PFSK-1 (cell line): ENCODE data around the gene CNR1.

ENCODE experiments used
- FOXP2 ChIP-seq: optimal IDR thresholded peaks from 2 replicates; pipeline ENCODE3; 2011; ENCODE audit warnings: borderline replicate concordance, control low read depth, inconsistent platforms; ENCODE audit not compliant: insufficient read depth; ENCODE audit errors: extremely low read length, extremely low read depth
- POLR2AphosphoS5 ChIP-seq: IDR thresholded peaks from 2 replicates; pipeline ENCODE4 v1.6.1; 2012; ENCODE audit warnings: low read depth, mild to moderate bottlenecking, control low read depth, low read length, moderate library complexity
- SIN3A ChIP-seq: IDR thresholded peaks from 2 replicates; pipeline ENCODE4 v1.6.1; 2012; ENCODE audit warnings: mild to moderate bottlenecking, low read length, moderate library complexity, borderline replicate concordance; ENCODE audit not compliant: insufficient read depth
- TAF1 ChIP-seq: IDR thresholded peaks from 2 replicates; pipeline ENCODE4 v1.6.1; 2012; ENCODE audit warnings: low read length, control low read depth, borderline replicate concordance; ENCODE audit not compliant: insufficient read depth
- TF ChIP-seq, protein P1 (sequence below), 2 experiments: IDR thresholded peaks; 2 replicates each; pipeline versions ENCODE4 v1.6.1 to v1.8.0; 2011 to 2012; ENCODE audit warnings: low read depth in 2 of 2, low read length in 2 of 2, control low read depth in 1 of 2, inconsistent platforms in 1 of 2, mild to moderate bottlenecking in 1 of 2, moderate library complexity in 1 of 2; ENCODE audit not compliant: insufficient read depth in 1 of 2

CNR1 gene

DNA sequence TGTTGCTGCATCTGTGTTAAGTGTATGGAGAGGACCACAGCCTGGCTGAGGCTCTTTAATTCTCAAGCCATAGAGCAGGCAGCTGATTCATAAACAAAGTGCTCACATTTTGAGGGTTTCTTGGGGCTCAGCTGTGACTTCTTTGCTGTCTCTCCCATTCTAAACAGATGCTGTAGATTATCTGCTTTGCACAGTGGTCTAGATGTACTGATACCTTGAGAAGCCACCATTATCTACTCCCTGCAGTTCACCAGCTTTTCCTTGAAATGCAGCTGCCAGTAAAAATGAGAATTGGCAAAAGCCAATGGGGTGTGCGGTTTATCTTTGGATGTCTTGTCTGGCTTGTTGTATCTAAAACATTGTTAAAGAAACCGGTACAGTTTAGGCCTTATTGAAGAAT, 5.2 kb upstream of the CNR1 start:
- TF ChIP-seq SIN3A: no peak
- TF ChIP-seq, protein P1, sequence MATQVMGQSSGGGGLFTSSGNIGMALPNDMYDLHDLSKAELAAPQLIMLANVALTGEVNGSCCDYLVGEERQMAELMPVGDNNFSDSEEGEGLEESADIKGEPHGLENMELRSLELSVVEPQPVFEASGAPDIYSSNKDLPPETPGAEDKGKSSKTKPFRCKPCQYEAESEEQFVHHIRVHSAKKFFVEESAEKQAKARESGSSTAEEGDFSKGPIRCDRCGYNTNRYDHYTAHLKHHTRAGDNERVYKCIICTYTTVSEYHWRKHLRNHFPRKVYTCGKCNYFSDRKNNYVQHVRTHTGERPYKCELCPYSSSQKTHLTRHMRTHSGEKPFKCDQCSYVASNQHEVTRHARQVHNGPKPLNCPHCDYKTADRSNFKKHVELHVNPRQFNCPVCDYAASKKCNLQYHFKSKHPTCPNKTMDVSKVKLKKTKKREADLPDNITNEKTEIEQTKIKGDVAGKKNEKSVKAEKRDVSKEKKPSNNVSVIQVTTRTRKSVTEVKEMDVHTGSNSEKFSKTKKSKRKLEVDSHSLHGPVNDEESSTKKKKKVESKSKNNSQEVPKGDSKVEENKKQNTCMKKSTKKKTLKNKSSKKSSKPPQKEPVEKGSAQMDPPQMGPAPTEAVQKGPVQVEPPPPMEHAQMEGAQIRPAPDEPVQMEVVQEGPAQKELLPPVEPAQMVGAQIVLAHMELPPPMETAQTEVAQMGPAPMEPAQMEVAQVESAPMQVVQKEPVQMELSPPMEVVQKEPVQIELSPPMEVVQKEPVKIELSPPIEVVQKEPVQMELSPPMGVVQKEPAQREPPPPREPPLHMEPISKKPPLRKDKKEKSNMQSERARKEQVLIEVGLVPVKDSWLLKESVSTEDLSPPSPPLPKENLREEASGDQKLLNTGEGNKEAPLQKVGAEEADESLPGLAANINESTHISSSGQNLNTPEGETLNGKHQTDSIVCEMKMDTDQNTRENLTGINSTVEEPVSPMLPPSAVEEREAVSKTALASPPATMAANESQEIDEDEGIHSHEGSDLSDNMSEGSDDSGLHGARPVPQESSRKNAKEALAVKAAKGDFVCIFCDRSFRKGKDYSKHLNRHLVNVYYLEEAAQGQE (IDR thresholded peaks at IDR 0.05; ENCODE audit: insufficient read depth in 1 of 2, low read depth in 2 of 2, low read length in 2 of 2): no peak
- TF ChIP-seq POLR2AphosphoS5: no peak
- TF ChIP-seq TAF1: no peak
- TF ChIP-seq FOXP2: no peak

DNA sequence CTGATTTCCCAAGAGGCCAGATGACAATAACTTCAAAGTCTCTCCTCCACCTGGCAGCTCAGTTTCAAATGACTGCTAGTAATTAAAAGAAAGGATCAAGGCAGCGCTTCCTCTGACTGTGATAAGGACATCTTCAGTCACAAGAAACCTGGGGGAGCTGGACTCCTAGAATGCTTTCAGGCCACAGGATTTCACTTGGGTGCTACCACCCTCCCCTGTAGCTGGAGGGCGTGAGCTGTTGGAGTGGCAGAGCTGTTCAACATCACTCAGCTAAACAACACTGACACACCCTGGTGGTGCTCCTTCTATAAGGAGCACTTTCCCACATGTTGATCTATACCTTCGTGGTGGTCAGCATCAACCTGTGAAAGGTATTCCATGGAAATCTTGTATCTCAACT, 2.2 kb upstream of the CNR1 start:
- TF ChIP-seq SIN3A (no peak), FOXP2 (no peak), TAF1 (no peak), POLR2AphosphoS5 (no peak)
- TF ChIP-seq, protein P1 (IDR thresholded peaks at IDR 0.05; ENCODE audit: insufficient read depth in 1 of 2, low read depth in 2 of 2, low read length in 2 of 2): no peak

DNA sequence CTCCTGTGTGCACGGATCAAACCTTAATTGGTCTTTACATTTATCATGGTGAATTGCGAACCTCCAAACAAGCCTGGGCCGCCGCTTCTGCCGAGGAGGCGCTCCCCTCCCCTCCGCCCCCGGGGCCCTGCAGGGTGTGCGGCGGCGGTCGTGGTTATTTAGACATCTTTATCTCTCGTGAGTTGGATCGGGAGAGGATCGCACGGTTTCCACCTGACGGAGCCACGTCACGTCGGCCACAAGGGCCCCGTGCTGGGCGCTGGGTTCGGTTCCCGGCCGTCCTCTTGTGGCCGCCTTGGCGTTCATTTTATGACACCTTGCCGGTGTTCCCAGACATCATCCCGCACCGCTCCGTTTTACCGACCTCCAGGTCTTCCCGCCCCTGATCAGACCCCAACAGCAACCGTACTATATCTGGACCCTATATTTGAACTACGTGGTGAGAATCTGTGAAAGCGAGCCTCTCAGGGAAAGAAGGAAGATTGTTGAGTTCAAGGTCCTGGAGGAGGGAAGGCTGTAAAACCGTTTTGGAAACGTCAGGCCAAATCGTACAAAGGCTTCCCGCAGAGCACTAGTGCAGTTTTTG, 1.3 kb upstream of the CNR1 start:
- TF ChIP-seq, protein P1 (IDR thresholded peaks at IDR 0.05; ENCODE audit: insufficient read depth in 1 of 2, low read depth in 2 of 2, low read length in 2 of 2): no peak
- no peak for TF ChIP-seq SIN3A
- no peak for TF ChIP-seq FOXP2
- TF ChIP-seq TAF1: no peak

DNA sequence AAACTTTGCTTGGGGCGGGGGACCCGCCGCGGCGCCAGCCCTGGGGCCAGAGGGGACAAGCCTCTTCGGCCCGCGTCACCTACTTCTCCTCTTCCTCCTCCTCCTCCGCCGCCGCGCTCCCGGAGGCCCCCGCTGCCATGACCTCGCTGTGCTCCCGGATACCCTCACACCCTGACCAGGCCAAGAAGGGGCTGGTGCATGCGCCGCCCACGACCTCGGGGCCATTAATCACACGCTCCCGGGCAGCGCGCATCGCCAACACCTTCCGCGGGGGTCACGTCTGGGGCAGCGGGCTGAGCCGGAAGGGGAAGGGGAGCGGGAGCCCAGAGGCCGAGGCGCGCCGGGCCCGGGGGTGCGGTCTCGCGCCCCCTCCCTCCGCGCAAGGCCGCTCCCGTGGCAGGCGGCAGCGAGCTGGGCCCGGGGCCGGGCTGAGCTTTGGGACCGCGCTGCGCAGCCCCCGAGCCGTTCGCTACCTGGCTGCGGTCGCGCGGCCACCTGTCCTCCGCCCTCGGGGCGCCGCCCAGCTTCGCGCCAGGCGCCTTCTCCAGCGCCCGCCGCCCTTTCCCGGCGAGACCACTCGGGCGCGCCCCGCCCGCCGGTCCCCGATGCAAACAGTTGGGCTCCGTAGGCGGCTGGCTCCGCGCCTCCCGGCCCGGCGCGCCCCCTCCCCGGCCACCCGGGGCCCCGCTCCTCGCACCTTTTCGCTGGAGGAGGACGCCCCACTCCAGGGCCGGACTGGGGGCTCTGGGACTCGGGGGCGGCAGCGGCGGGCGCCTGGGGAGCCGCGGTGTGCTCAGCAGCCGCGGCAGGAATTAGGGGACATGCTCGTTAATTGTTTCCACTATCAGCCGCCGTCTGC, 575 bp upstream of the CNR1 start:
- TF ChIP-seq SIN3A (no peak), POLR2AphosphoS5 (no peak), FOXP2 (no peak), TAF1 (no peak)
- TF ChIP-seq, protein P1 (IDR thresholded peaks at IDR 0.05; ENCODE audit: insufficient read depth in 1 of 2, low read depth in 2 of 2, low read length in 2 of 2): no peak
